K562 (cell line): Measurements from ENCODE around the gene ATOH8. TPM values are rescaled to one million over a fixed set of nuclear protein-coding genes. Genes with fewer than 3 reads are reported as not detected.

Experiments used
- ATAC-seq: fragments of 200-7000 bp; cut with Tn5 transposase; 3 replicates; pipeline ENCODE4 v1.9.1; 2020; ENCODE audit warnings: moderate library complexity
- BruUV-seq: library from RNA; stranded (reverse); fragments of 400-500 nt; replicated peaks from 2 replicates; lab custom pipeline; 2021; lab: Mats Ljungman, UMichigan
- CTCF ChIA-PET: fragments of 300-600 bp; formaldehyde crosslinking; extraction: SDS; loops from one replicate; lab custom pipeline; 2021; ENCODE audit warnings: low intra/inter-chr PET ratio; lab: Yijun Ruan, JAX
- POLR2A ChIA-PET: fragments of 300-600, 350-650 bp; sonication (Branson Sonifier 250); formaldehyde crosslinking; extraction: SDS; loops from one replicate; lab custom pipeline; 2021; ENCODE audit warnings: antibody characterized with exemption, inconsistent platforms; lab: Yijun Ruan, JAX
- DNase-seq, 4 experiments: peaks; one replicate each; pipeline versions ENCODE4 v3.0.0 to v3.0.0-alpha.2; 2011 to 2018; ENCODE audit warnings: low spot score in 3 of 4, mixed read lengths in 3 of 4; ENCODE audit errors: extremely low read depth in 1 of 4
- FAIRE-seq: peaks from 2 replicates; lab custom pipeline; 2011; peaks lifted over from hg19 to GRCh38; lab: Jason Lieb, UNC
- H2AFZ ChIP-seq: 2 replicates; pipeline ENCODE4 v1.6.0; 2011; ENCODE audit warnings: low read depth, low read length, control low read depth, inconsistent platforms
- H3K27ac ChIP-seq: fragments of 200-600 bp; 3 replicates; pipeline ENCODE4 v1.8.0; 2011; ENCODE audit warnings: low read depth, mild to moderate bottlenecking, control low read depth, inconsistent platforms, low read length, moderate library complexity, mixed read lengths; ENCODE audit errors: extremely low read depth
- H3K27me3 ChIP-seq, 2 experiments: fragments of 300-600 bp in 1 of 2; 2 replicates in 1 of 2; 3 replicates in 1 of 2; pipeline versions ENCODE4 v1.6.0 to v1.8.0; 2011; ENCODE audit warnings: inconsistent platforms in 2 of 2, low read length in 2 of 2, mild to moderate bottlenecking in 1 of 2, mixed read lengths in 1 of 2, moderate library complexity in 1 of 2; ENCODE audit not compliant: control insufficient read depth in 2 of 2, insufficient read depth in 2 of 2
- H3K36me3 ChIP-seq: fragments of 300-600 bp; 3 replicates; pipeline ENCODE4 v1.8.0; 2011; ENCODE audit warnings: mild to moderate bottlenecking, low read length, inconsistent platforms; ENCODE audit not compliant: control insufficient read depth, insufficient read depth
- H3K4me1 ChIP-seq, 2 experiments: fragments of 200-600 bp in 1 of 2; replicated peaks in 1 of 2; 2 replicates in 1 of 2; 3 replicates in 1 of 2; pipeline versions ENCODE4 v1.5.1 to v1.8.0; 2011; ENCODE audit warnings: inconsistent platforms in 2 of 2, low read length in 2 of 2, mild to moderate bottlenecking in 1 of 2, mixed read lengths in 1 of 2, moderate library complexity in 1 of 2; ENCODE audit not compliant: control insufficient read depth in 2 of 2, insufficient read depth in 2 of 2
- H3K4me2 ChIP-seq: 2 replicates; pipeline ENCODE4 v1.6.1; 2011; ENCODE audit warnings: low read length, control low read depth, inconsistent platforms, mixed read lengths; ENCODE audit not compliant: insufficient read depth
- H3K4me3 ChIP-seq: fragments of 200-600 bp; sonication (generic), shearing (Covaris generic); 2 replicates; pipeline ENCODE4 v1.5.1; 2016; ENCODE audit warnings: control low read depth, inconsistent platforms
- H3K79me2 ChIP-seq: fragments of 200-600 bp; 3 replicates; pipeline ENCODE4 v1.8.0; 2011; ENCODE audit warnings: low read length, inconsistent platforms; ENCODE audit not compliant: control insufficient read depth, insufficient read depth
- H3K9ac ChIP-seq, 2 experiments: 2 replicates each; pipeline versions ENCODE4 v1.6.0 to v1.6.1; 2011; ENCODE audit warnings: low read depth in 2 of 2, low read length in 2 of 2, control low read depth in 1 of 2, inconsistent platforms in 1 of 2, mild to moderate bottlenecking in 1 of 2, mixed read lengths in 1 of 2; ENCODE audit not compliant: insufficient read depth in 1 of 2
- H3K9me1 ChIP-seq: one replicate; pipeline ENCODE4 v1.6.0; 2011; ENCODE audit warnings: inconsistent platforms, mild to moderate bottlenecking, low read length, moderate library complexity; ENCODE audit not compliant: control insufficient read depth, insufficient read depth
- H3K9me3 ChIP-seq: replicated peaks from 2 replicates; pipeline ENCODE4 v1.5.1; 2011; ENCODE audit warnings: low read depth, low read length, inconsistent platforms; ENCODE audit not compliant: control insufficient read depth, insufficient read depth
- H4K20me1 ChIP-seq: replicated peaks from 2 replicates; pipeline ENCODE4 v1.6.1; 2011; ENCODE audit warnings: low read length, inconsistent platforms, mixed read lengths; ENCODE audit not compliant: control insufficient read depth, insufficient read depth
- CEBPB ChIP-seq: fragments of 450-650 bp; IDR thresholded peaks from 2 replicates; pipeline ENCODE4 v1.6.1; 2016; ENCODE audit warnings: missing genetic modification characterization, missing compliant biosample characterization
- L3MBTL2 ChIP-seq: fragments of 450-650 bp; IDR thresholded peaks from 2 replicates; pipeline ENCODE4 v1.6.1; 2016; ENCODE audit warnings: mild to moderate bottlenecking, moderate library complexity
- POLR2G ChIP-seq: fragments of 200-400 bp; formaldehyde crosslinking; IDR thresholded peaks from 2 replicates; pipeline ENCODE4 v1.6.1; 2017; ENCODE audit warnings: low read depth, mild to moderate bottlenecking, antibody characterized with exemption, low read length, moderate library complexity
- ZNF354B ChIP-seq: fragments of 250-450 bp; sonication (Bioruptor Pico); IDR thresholded peaks from 2 replicates; pipeline ENCODE4 v1.4.0; 2020
- WGBS: fragments of 100-300 bp; shearing (Covaris generic); methylation state at CpG from one replicate; pipeline ENCODE4 v1.1.6; 2016; ENCODE audit warnings: low coverage, mixed read lengths; ENCODE audit not compliant: insufficient coverage; ENCODE audit errors: missing lambda C conversion rate; 5-methylcytosine and 5-hydroxymethylcytosine counted together
- in situ Hi-C: fragments of 300-500 bp; cut with MboI; formaldehyde crosslinking; loops from 4 replicates; pipeline ENCODE4 v1.15.0; 2018; ENCODE audit warnings: inconsistent platforms, mixed read lengths
- intact Hi-C: fragments of 100-400 bp; cut with micrococcal nuclease; formaldehyde crosslinking; loops from 2 replicates; pipeline ENCODE4 v1.14.2; 2022
- polyA plus RNA-seq, 8 experiments: library from polyadenylated mRNA; depleted of rRNA in 4 of 8; stranded (reverse) in 5 of 8; unstranded in 3 of 8; fragments of >200 nt; fragmentation: Nextera tagmentation in 2 of 8; fragmentation: Illumina TruSeq in 1 of 8; extraction: Ambion mirVana in 2 of 8; extraction: Trizol in 1 of 8; gene quantifications; 2 replicates each; pipeline versions ENCODE4 v1.2.1 to v1.2.3, GENCODE V29; 2011 to 2014; ENCODE audit warnings: inconsistent platforms in 1 of 8, missing spikeins in 1 of 8
- total RNA-seq, 7 experiments: library from RNA; depleted of rRNA in 6 of 7; stranded (reverse); fragments of >200 nt in 6 of 7; fragmentation: Illumina TruSeq in 2 of 7; extraction: Trizol in 2 of 7; gene quantifications; 2 replicates each; pipeline versions ENCODE4 v1.2.1 to v1.2.3, GENCODE V29; 2011 to 2021; ENCODE audit warnings: low replicate concordance in 1 of 7
- TF ChIP-seq, protein P1 (sequence below), 2 experiments: fragments of 450-650 bp; IDR thresholded peaks; 2 replicates each; pipeline ENCODE4 v1.6.1; 2018; ENCODE audit warnings: mild to moderate bottlenecking in 2 of 2, low read depth in 1 of 2; ENCODE audit not compliant: partially characterized antibody in 2 of 2
- TF ChIP-seq, protein P2 (sequence below): fragments of 450-650 bp; IDR thresholded peaks from 2 replicates; pipeline ENCODE4 v1.6.1; 2017; ENCODE audit warnings: antibody characterized with exemption, mild to moderate bottlenecking
- TF ChIP-seq, protein P3 (sequence below): sonication (generic); formaldehyde crosslinking; IDR thresholded peaks from 2 replicates; pipeline ENCODE4 v1.9.0; 2022; ENCODE audit warnings: mild to moderate bottlenecking, missing genetic modification reagents

ATOH8 gene
- total and polyA plus RNA-seq, 9 of the 15 experiments (the other 6 are each of a cell fraction or from before 2014, with no cell fraction given), result not detected

DNA sequence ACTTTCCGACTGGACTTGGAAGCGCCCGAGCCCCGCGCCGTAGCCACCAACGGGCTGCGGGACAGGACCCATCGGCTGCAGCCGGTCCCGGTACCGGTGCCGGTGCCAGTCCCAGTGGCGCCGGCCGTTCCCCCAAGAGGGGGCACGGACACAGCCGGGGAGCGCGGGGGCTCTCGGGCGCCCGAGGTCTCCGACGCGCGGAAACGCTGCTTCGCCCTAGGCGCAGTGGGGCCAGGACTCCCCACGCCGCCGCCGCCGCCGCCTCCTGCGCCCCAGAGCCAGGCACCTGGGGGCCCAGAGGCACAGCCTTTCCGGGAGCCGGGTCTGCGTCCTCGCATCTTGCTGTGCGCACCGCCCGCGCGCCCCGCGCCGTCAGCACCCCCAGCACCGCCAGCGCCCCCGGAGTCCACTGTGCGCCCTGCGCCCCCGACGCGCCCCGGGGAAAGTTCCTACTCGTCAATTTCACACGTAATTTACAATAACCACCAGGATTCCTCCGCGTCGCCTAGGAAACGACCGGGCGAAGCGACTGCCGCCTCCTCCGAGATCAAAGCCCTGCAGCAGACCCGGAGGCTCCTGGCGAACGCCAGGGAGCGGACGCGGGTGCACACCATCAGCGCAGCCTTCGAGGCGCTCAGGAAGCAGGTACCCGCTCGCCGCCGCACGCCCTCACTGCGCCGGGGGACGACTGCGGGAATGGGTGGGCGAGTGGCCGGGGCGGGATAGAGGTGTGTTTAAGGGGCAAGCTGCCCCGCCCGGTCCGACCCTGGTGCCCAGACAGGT is 713 bp downstream of the ATOH8 start:
- POLR2A ChIA-PET, result interaction anchor here (0.6 kb wide), 1 partner anchor 42 kb away, joined by 3 read pairs; no protein-coding TSS in a partner anchor
- no peak overlapping the region for H3K4me3 ChIP-seq
- BruUV-seq, result no TSS peak
- DNase-seq (peak in 2 of 4 experiments; percentile 43 to 45), FAIRE-seq (no peak), ATAC-seq (no peak)
- in situ Hi-C loops (no loop called here), intact Hi-C loops (loop anchor here (5.0 to 10.0 kb wide), 2 partner anchors 43 to 330 kb away; no protein-coding TSS in a partner anchor)
- WGBS, result 36% methylated on average over 33 of the region's 93 CpGs
- no peaks in the 10 kb centered on the region for H3K36me3 ChIP-seq
- H3K4me2 ChIP-seq, result no peak overlapping the region
- peaks cover 22% of the 10 kb centered on the region for H4K20me1 ChIP-seq
- H3K27me3 ChIP-seq, result peaks cover 45 to 74% of the 10 kb centered on the region in 2 experiments
- no peaks in the 10 kb centered on the region for H3K79me2 ChIP-seq
- no peak overlapping the region for H3K27ac ChIP-seq
- H3K4me1 ChIP-seq, result peaks cover 0 to 22% of the 10 kb centered on the region in 2 experiments; a peak in 2 of 5 replicates
- CTCF ChIA-PET, result no interaction called here
- H3K9me3 ChIP-seq, result no peaks in the 10 kb centered on the region
- H2AFZ ChIP-seq, result no peak overlapping the region
- no peak overlapping the region for H3K9ac ChIP-seq
- H3K9me1 ChIP-seq, result no peaks in the 10 kb centered on the region
- no peak for TF ChIP-seq POLR2G
- TF ChIP-seq, protein P1, sequence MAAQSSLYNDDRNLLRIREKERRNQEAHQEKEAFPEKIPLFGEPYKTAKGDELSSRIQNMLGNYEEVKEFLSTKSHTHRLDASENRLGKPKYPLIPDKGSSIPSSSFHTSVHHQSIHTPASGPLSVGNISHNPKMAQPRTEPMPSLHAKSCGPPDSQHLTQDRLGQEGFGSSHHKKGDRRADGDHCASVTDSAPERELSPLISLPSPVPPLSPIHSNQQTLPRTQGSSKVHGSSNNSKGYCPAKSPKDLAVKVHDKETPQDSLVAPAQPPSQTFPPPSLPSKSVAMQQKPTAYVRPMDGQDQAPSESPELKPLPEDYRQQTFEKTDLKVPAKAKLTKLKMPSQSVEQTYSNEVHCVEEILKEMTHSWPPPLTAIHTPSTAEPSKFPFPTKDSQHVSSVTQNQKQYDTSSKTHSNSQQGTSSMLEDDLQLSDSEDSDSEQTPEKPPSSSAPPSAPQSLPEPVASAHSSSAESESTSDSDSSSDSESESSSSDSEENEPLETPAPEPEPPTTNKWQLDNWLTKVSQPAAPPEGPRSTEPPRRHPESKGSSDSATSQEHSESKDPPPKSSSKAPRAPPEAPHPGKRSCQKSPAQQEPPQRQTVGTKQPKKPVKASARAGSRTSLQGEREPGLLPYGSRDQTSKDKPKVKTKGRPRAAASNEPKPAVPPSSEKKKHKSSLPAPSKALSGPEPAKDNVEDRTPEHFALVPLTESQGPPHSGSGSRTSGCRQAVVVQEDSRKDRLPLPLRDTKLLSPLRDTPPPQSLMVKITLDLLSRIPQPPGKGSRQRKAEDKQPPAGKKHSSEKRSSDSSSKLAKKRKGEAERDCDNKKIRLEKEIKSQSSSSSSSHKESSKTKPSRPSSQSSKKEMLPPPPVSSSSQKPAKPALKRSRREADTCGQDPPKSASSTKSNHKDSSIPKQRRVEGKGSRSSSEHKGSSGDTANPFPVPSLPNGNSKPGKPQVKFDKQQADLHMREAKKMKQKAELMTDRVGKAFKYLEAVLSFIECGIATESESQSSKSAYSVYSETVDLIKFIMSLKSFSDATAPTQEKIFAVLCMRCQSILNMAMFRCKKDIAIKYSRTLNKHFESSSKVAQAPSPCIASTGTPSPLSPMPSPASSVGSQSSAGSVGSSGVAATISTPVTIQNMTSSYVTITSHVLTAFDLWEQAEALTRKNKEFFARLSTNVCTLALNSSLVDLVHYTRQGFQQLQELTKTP (IDR thresholded peaks at IDR 0.05; ENCODE audit: low read depth in 1 of 2, partially characterized antibody in 2 of 2), result no peak
- no peak for TF ChIP-seq ZNF354B (CRISPR knock-in tag)
- TF ChIP-seq, protein P2, sequence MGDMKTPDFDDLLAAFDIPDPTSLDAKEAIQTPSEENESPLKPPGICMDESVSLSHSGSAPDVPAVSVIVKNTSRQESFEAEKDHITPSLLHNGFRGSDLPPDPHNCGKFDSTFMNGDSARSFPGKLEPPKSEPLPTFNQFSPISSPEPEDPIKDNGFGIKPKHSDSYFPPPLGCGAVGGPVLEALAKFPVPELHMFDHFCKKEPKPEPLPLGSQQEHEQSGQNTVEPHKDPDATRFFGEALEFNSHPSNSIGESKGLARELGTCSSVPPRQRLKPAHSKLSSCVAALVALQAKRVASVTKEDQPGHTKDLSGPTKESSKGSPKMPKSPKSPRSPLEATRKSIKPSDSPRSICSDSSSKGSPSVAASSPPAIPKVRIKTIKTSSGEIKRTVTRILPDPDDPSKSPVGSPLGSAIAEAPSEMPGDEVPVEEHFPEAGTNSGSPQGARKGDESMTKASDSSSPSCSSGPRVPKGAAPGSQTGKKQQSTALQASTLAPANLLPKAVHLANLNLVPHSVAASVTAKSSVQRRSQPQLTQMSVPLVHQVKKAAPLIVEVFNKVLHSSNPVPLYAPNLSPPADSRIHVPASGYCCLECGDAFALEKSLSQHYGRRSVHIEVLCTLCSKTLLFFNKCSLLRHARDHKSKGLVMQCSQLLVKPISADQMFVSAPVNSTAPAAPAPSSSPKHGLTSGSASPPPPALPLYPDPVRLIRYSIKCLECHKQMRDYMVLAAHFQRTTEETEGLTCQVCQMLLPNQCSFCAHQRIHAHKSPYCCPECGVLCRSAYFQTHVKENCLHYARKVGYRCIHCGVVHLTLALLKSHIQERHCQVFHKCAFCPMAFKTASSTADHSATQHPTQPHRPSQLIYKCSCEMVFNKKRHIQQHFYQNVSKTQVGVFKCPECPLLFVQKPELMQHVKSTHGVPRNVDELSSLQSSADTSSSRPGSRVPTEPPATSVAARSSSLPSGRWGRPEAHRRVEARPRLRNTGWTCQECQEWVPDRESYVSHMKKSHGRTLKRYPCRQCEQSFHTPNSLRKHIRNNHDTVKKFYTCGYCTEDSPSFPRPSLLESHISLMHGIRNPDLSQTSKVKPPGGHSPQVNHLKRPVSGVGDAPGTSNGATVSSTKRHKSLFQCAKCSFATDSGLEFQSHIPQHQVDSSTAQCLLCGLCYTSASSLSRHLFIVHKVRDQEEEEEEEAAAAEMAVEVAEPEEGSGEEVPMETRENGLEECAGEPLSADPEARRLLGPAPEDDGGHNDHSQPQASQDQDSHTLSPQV, result no peak
- TF ChIP-seq CEBPB (tag), result no peak
- TF ChIP-seq, protein P3, sequence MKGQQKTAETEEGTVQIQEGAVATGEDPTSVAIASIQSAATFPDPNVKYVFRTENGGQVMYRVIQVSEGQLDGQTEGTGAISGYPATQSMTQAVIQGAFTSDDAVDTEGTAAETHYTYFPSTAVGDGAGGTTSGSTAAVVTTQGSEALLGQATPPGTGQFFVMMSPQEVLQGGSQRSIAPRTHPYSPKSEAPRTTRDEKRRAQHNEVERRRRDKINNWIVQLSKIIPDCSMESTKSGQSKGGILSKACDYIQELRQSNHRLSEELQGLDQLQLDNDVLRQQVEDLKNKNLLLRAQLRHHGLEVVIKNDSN (CRISPR knock-in tag), result no peak
- TF ChIP-seq L3MBTL2, result no peak
